GM23248 (cell line): ENCODE measurements around the gene SLIT3. TPM values are rescaled to one million over a fixed set of nuclear protein-coding genes. Genes with fewer than 3 reads are reported as not detected.
A peak's percentile ranks its signal among the peaks of the same experiment; 100 is the strongest.

Source experiments
- DNase-seq: peaks from one replicate; pipeline ENCODE4 v3.0.0-alpha.2; 2015
- H2AFZ ChIP-seq: fragments of 200-600 bp; sonication (generic); 2 replicates; pipeline ENCODE4 v1.6.1; 2016; ENCODE audit warnings: antibody characterized with exemption
- H3F3A ChIP-seq: fragments of 200-600 bp; sonication (generic); 2 replicates; pipeline ENCODE4 v1.6.1; 2016; ENCODE audit warnings: mild to moderate bottlenecking, antibody characterized with exemption, mixed run types; ENCODE audit not compliant: insufficient read depth
- H3K27ac ChIP-seq: fragments of 200-600 bp; sonication (generic); 2 replicates; pipeline ENCODE4 v1.5.1; 2016; ENCODE audit warnings: mild to moderate bottlenecking
- H3K27me3 ChIP-seq: fragments of 200-600 bp; sonication (generic); replicated peaks from 2 replicates; pipeline ENCODE4 v1.6.1; 2016; ENCODE audit warnings: mild to moderate bottlenecking; ENCODE audit not compliant: insufficient read depth
- H3K36me3 ChIP-seq: fragments of 200-600 bp; sonication (generic); 2 replicates; pipeline ENCODE4 v1.6.1; 2016; ENCODE audit warnings: low read depth, mild to moderate bottlenecking
- H3K4me1 ChIP-seq: fragments of 200-600 bp; sonication (generic); 2 replicates; pipeline ENCODE4 v1.6.1; 2016; ENCODE audit warnings: mild to moderate bottlenecking; ENCODE audit not compliant: insufficient read depth
- H3K4me2 ChIP-seq: fragments of 200-600 bp; sonication (generic); one replicate; pipeline ENCODE4 v1.6.1; 2016; ENCODE audit warnings: mild to moderate bottlenecking; ENCODE audit not compliant: unreplicated experiment
- H3K4me3 ChIP-seq: fragments of 200-600 bp; sonication (generic); 2 replicates; pipeline ENCODE4 v1.5.1; 2016; ENCODE audit warnings: mild to moderate bottlenecking
- H3K79me2 ChIP-seq: fragments of 200-600 bp; sonication (generic); 2 replicates; pipeline ENCODE4 v1.6.1; 2016; ENCODE audit warnings: mild to moderate bottlenecking; ENCODE audit not compliant: insufficient read depth
- H3K9ac ChIP-seq: fragments of 200-600 bp; sonication (generic); 2 replicates; pipeline ENCODE4 v1.6.1; 2016; ENCODE audit warnings: mild to moderate bottlenecking
- H3K9me2 ChIP-seq: fragments of 200-600 bp; sonication (generic); 2 replicates; pipeline ENCODE4 v1.6.1; 2016; ENCODE audit warnings: mixed run types, mild to moderate bottlenecking, moderate library complexity; ENCODE audit not compliant: insufficient read depth
- H3K9me3 ChIP-seq: fragments of 200-600 bp; sonication (generic); one replicate; pipeline ENCODE4 v1.6.1; 2017; ENCODE audit warnings: low read depth
- H4K20me1 ChIP-seq: fragments of 200-600 bp; sonication (generic); 2 replicates; pipeline ENCODE4 v1.6.0; 2016; ENCODE audit not compliant: insufficient read depth
- EZH2 ChIP-seq: fragments of 200-600 bp; sonication (generic); IDR thresholded peaks from 2 replicates; pipeline ENCODE4 v1.6.1; 2018; ENCODE audit warnings: antibody characterized with exemption, mild to moderate bottlenecking; ENCODE audit not compliant: insufficient read depth, poor library complexity, severe bottlenecking
- EZH2phosphoT487 ChIP-seq: fragments of 200-600 bp; sonication (generic); IDR thresholded peaks from 2 replicates; pipeline ENCODE4 v1.6.1; 2018; ENCODE audit warnings: antibody characterized with exemption, moderate library complexity, mild to moderate bottlenecking, low read depth; ENCODE audit not compliant: insufficient read depth
- WGBS, 2 experiments: methylation state at CpG; one replicate each; pipeline ENCODE4 v1.1.6; 2015 to 2017; ENCODE audit warnings: low lambda C conversion rate in 2 of 2, low coverage in 1 of 2; ENCODE audit errors: missing lambda C conversion rate in 2 of 2; 5-methylcytosine and 5-hydroxymethylcytosine counted together
- in situ Hi-C: fragments of 300-500 bp; cut with MboI; formaldehyde crosslinking; loops from 2 replicates; pipeline ENCODE4 v1.15.0; 2020
- polyA plus RNA-seq: library from polyadenylated mRNA; unstranded; fragments of >200 nt; fragmentation: Nextera tagmentation; extraction: Ambion mirVana; gene quantifications from 2 replicates; pipeline ENCODE4 v1.2.1, GENCODE V29; 2016
- total RNA-seq: library from RNA; depleted of rRNA; stranded (reverse); fragments of >200 nt; shearing (Covaris generic); gene quantifications from 2 replicates; pipeline ENCODE4 v1.2.3, GENCODE V29; 2014

The SLIT3 gene
- total and polyA plus RNA-seq, 2 experiments from 2014 or later = 61.9 to 100 TPM

DNA sequence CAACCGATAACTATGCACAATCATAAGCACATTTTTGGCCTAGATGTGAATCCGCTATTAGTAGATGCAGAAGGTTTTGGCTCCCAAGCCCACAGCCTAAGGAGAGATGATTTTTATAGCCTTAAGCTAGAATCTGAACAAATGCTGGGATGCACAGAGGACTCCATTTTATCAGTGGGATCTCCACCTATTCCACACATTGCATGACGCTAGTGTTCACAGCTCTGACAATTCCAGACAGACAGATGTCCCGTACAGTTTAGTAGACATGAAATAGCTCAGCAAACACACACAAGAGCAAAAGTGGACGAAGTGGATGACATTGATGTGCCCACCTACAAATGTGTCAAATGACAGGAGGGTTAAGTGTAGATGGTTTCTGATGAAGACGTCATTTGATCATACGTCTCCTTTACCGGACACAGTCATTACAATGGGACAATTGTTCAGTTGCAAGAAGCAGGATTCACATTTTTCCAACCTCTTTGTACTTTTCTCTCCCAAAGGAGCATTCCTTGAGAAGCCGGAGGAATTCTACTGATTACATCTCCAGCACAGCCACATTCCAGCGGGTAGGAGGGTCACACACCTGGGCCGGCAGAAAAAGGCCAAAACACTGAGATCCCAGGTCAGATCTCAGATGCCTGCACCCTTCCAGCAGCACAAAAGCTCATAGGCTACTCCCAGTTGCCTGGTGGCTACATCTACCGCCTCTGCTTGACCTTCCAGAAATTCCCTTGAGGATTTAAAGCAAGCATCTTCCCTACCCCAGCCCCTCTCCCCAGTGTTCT, 202.4 kb downstream of the SLIT3 start:
- H3K9me3 ChIP-seq = no peaks in the 10 kb centered on the region
- H3K36me3 ChIP-seq = no peaks in the 10 kb centered on the region
- H3K9ac ChIP-seq = no peak overlapping the region
- TF ChIP-seq EZH2 (no peak), EZH2phosphoT487 (no peak)
- in situ Hi-C loops = no loop called here
- 88 to 90% methylated on average over 12 of the region's 12 CpGs for WGBS, 2 experiments
- DNase-seq = no peak
- no peaks in the 10 kb centered on the region for H3K9me2 ChIP-seq
- H3K4me1 ChIP-seq = peaks cover 44% of the 10 kb centered on the region
- no peak overlapping the region for H3K27ac ChIP-seq
- H3K4me3 ChIP-seq = no peak overlapping the region
- H3K4me2 ChIP-seq = no peak overlapping the region
- H2AFZ ChIP-seq = no peak overlapping the region
- H3F3A ChIP-seq = peaks cover 31% of the 10 kb centered on the region
- H4K20me1 ChIP-seq = no peaks in the 10 kb centered on the region
- H3K27me3 ChIP-seq = no peaks in the 10 kb centered on the region
- H3K79me2 ChIP-seq = no peaks in the 10 kb centered on the region

DNA sequence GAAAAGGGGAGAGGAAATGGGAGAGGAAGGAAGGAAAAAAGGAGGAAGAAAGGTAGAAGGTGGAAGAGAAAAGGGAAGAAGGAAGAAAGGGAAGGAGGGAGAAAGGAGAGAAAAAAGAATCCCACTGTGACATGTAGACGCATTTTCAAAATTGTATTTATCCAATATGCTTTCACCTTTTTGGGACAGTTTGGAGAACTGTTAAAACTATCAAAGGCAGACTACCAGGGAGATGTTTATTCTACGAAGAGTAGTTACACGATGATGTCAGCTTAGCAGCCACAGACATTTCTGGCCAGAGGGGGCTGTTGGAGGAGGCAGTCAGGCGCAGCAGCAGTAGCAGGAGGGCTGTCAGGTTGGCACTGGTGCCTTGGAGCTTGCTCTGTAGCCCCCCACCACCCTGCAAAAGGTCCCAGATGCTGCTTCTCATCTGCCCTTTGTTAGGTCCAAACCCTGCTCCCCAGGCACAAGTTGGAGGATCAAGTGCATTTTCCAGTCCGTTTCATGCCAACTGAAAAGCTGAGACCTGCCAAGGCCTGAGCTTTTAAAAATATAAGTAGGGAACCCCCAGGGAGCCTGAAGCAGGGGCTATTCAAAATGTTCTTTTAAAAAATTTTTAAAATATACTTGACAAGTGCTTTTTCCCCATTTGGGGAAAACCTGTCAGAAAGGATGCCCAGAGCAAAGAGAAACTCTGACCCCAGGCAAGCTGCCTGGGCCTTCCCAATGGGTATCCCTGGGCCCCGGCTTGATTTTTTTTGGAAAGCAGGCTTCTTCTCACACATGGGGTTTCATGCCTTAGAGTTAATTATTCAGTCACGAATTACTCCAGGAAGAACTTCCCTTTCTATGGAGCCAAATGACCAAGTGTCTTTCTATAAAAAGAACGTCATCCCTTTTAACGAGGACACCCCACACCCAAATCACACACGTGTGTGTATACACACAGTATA, 203.3 kb downstream of the SLIT3 start:
- in situ Hi-C loops = no loop called here
- H3K27ac ChIP-seq = no peak overlapping the region
- no peaks in the 10 kb centered on the region for H3K36me3 ChIP-seq
- peaks cover 31% of the 10 kb centered on the region for H3F3A ChIP-seq
- WGBS, 2 experiments = 45 to 50% methylated on average over 10 of the region's 10 CpGs
- no peaks in the 10 kb centered on the region for H3K27me3 ChIP-seq
- H3K9me2 ChIP-seq = no peaks in the 10 kb centered on the region
- H3K9ac ChIP-seq = no peak overlapping the region
- H3K79me2 ChIP-seq = no peaks in the 10 kb centered on the region
- H3K4me3 ChIP-seq = no peak overlapping the region
- H3K9me3 ChIP-seq = no peaks in the 10 kb centered on the region
- no peak for TF ChIP-seq EZH2phosphoT487
- no peak for TF ChIP-seq EZH2
- H2AFZ ChIP-seq = no peak overlapping the region
- peaks cover 44% of the 10 kb centered on the region for H3K4me1 ChIP-seq
- H3K4me2 ChIP-seq = no peak overlapping the region
- peak; percentile 68 for DNase-seq
- no peaks in the 10 kb centered on the region for H4K20me1 ChIP-seq

DNA sequence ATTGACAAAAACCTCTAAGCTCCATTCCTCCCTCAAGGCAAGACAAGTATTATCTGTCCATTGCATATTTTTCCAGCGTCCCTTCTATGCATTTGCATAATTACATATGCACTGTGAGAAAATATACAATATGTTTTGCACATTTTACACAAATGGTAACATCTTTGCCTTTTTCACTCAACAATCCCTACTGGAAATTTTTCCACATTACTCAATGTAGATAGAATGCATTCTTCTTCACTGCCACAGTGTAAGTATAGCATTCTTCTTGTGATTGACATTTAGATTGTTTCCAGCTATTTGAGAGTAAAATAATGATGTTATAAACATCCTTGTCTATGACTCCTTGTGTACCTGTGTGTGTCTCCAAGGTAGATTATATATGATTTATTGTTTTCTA, 205.0 kb downstream of the SLIT3 start:
- Histone ChIP-seq H3K9me2 (no peaks in the 10 kb centered on the region), H3K9ac (no peak overlapping the region), H3K36me3 (no peaks in the 10 kb centered on the region), H3K4me2 (no peak overlapping the region), H3K79me2 (no peaks in the 10 kb centered on the region), H2AFZ (no peak overlapping the region), H4K20me1 (no peaks in the 10 kb centered on the region), H3K4me3 (no peak overlapping the region), H3K27me3 (no peaks in the 10 kb centered on the region), H3F3A (peaks cover 31% of the 10 kb centered on the region), H3K9me3 (no peaks in the 10 kb centered on the region), H3K27ac (peak overlapping the region; percentile 87), H3K4me1 (peaks cover 42% of the 10 kb centered on the region)
- TF ChIP-seq EZH2phosphoT487 (no peak), EZH2 (no peak)
- in situ Hi-C loops = no loop called here
- peak; percentile 35 for DNase-seq
- WGBS, 2 experiments = 36 to 48% methylated on average over 1 of the region's 1 CpG

DNA sequence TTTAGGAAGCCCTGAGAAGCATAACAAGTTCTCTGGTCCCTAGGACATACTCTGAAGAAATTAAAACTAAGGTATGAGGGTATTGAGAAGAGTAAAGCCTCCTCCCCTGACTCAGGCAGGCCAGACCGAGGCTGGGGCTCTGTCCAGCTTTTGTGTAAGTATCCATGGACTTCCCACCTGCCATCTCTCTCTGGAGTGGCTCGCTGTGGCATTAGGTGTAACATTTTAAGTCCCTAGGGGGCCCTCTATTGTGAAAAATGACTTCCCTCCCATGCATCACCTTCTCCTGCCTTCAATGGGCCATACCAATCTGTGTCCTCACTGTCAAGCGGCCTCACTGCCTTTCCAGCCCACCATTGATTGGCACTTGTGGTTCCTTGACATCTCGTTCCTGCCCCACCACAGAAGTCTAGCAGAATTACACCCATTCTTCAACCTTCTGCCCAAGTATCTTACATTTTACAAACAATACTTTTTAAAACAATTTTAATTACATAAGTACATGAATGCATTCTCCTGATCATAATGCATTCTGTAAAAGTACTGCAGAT, 205.5 kb downstream of the SLIT3 start:
- Histone ChIP-seq H3K9ac (peak overlapping the region; percentile 61), H3K27me3 (no peaks in the 10 kb centered on the region), H4K20me1 (no peaks in the 10 kb centered on the region), H3K27ac (peak overlapping the region; percentile 87), H3F3A (peaks cover 30% of the 10 kb centered on the region), H3K4me2 (peak overlapping the region; percentile 52), H3K79me2 (no peaks in the 10 kb centered on the region), H2AFZ (peak overlapping the region; percentile 76), H3K9me3 (no peaks in the 10 kb centered on the region), H3K4me3 (peak overlapping the region; percentile 49; the same call in 1 of the 2 replicates), H3K4me1 (peaks cover 37% of the 10 kb centered on the region), H3K9me2 (no peaks in the 10 kb centered on the region), H3K36me3 (no peaks in the 10 kb centered on the region)
- no peak for TF ChIP-seq EZH2
- TF ChIP-seq EZH2phosphoT487 = no peak
- 70 to 76% methylated on average over 4 of the region's 4 CpGs for WGBS, 2 experiments
- DNase-seq = no peak
- in situ Hi-C loops = no loop called here
